Heart right ventricle (tissue), 16 donors: ENCODE results near the gene LGI2. TPM values are rescaled to one million over a fixed set of nuclear protein-coding genes. Genes with fewer than 3 reads are reported as not detected.

Experiments used
- ATAC-seq, 8 donors: fragments of 200-7000 bp; cut with Tn5 transposase; one replicate each; pipeline ENCODE4 v1.9.1; 2020; ENCODE audit warnings: mild to moderate bottlenecking in 8 of 8, moderate library complexity in 8 of 8, moderate number of reproducible peaks in 1 of 8
- DNase-seq, 2 donors: peaks; one replicate each; pipeline ENCODE4 v3.0.0-alpha.2; 2020
- H3K27ac ChIP-seq, 10 donors: fragments of 200-600 bp; sonication (generic) in 2 of 10; one replicate each; pipeline versions ENCODE4 v1.5.0 to v1.8.0; 2020 to 2022; ENCODE audit warnings: mild to moderate bottlenecking in 3 of 10
- H3K27me3 ChIP-seq, 7 donors: fragments of 200-600 bp; one replicate each; pipeline ENCODE4 v1.8.0; 2021 to 2022; ENCODE audit warnings: mild to moderate bottlenecking in 2 of 7
- H3K36me3 ChIP-seq, 9 donors: fragments of 200-600 bp; sonication (generic) in 1 of 9; one replicate each; pipeline versions ENCODE4 v1.5.0 to v1.8.0; 2020 to 2022; ENCODE audit warnings: mild to moderate bottlenecking in 2 of 9
- H3K4me1 ChIP-seq, 9 donors: fragments of 200-600 bp; sonication (generic) in 1 of 9; one replicate each; pipeline versions ENCODE4 v1.5.0 to v1.8.0; 2020 to 2022; ENCODE audit warnings: mild to moderate bottlenecking in 4 of 9
- H3K4me3 ChIP-seq, 10 donors: fragments of 200-600 bp; sonication (generic) in 2 of 10; one replicate each; pipeline versions ENCODE4 v1.5.0 to v1.8.0; 2020 to 2022; ENCODE audit warnings: mild to moderate bottlenecking in 7 of 10, moderate library complexity in 2 of 10
- H3K9me3 ChIP-seq, 11 donors: fragments of 200-600 bp in 10 of 11; sonication (generic) in 2 of 11; one replicate each; pipeline versions ENCODE4 v1.5.0 to v1.8.0; 2013 to 2022; ENCODE audit warnings: mild to moderate bottlenecking in 2 of 11, control low read depth in 1 of 11, moderate library complexity in 1 of 11
- intact Hi-C, 10 donors: fragments of 100-400 bp; cut with DNase I; formaldehyde crosslinking; loops; one replicate each; pipeline versions ENCODE4 v1.11.1 to v1.14.2; 2022
- polyA plus RNA-seq, 2 donors: library from polyadenylated mRNA; stranded (reverse); fragments of 200-250 nt; gene quantifications; one replicate each; pipeline ENCODE4 v1.2.3, GENCODE V29; 2013
- total RNA-seq, 10 donors: library from RNA; stranded (reverse); fragmentation: NEBNext Ultra II Directional in 3 of 10; extraction: Animal tissue kit (Norgen Biotek cat#: 25700) in 3 of 10; gene quantifications; one replicate each; pipeline versions ENCODE4 v1.2.1 to v1.2.4, GENCODE V29; 2021 to 2023
- TF ChIP-seq, protein P1 (sequence below), 9 donors: fragments of 200-600 bp; sonication (generic) in 2 of 9; IDR thresholded peaks; one replicate each; pipeline versions ENCODE4 v1.5.0 to v1.8.0; 2021 to 2022; ENCODE audit warnings: antibody characterized with exemption in 9 of 9, mild to moderate bottlenecking in 5 of 9, moderate library complexity in 1 of 9
- donor health status: Arrhythmogenic right ventricular cardiomyopathy.
- donor health status: ischemic (EF 13 %, LVEDD 7.1; RV severe dilation, severe dysfunction).
- donor health status: healthy with polysubstance abuse.
- donor health status: DM: no; HTN: yes; CAD: no.
- donor health status: DM: no; HTN: no; CAD: no.
- donor health status: ischemic (EF 25% LVEDD 6.9; RV normal size, moderate dysfunction).
- donor health status: ischemic (EF 25% LVEDD 5.7; RV mildly dilated, moderate dysfunction).
- donor health status: healthy.
- donor health status: DM: yes; HTN: yes; CAD: no.
- donor health status: Ischemic cardiomyopathy.
- donor health status: ischemic (EF 35%, LVEDD 5.7; RV mildly dilated, moderate dysfunction).
- donor health status: nonischemic (EF 11% LVEDD 7.7; RV severe dilation, severe dysfunction).
- donor health status: DM: yes; HTN: yes; CAD: no.
- donor health status: PGD.
- donor health status: ischemic (EF 29% LVEDD 5.4; RV normal size, mild dysfunction).
- donor health status: nonischemic (EF 23%, LVEDD 6.1; RV moderate dilation, normal function).

Gene LGI2
- total and polyA plus RNA-seq, 12 donors, result 0.80 to 7.9 (median 2.1) TPM

DNA sequence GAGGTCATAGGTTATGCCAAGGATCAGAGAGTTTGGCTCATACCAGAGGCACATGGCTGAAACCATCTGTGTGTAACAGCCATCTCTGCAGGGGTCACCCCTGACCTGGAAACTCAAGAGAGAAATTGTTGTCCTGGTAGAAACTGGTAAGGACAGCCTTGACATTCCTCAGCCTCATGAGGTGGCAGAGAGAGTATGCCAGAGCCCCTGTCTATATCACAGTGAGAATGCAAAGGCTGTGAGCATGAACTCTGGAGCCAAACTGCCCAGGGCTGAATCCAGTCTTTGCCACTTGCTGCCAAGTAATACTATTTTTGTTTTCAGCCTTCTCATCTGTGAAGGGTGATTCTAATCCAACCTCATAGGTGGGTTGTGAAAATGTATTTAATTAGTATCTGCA, 80.8 kb downstream of the LGI2 start:
- H3K9me3 ChIP-seq, result peaks cover 0 to 29% (median 5%) of the 10 kb centered on the region in 11 donors
- no peak overlapping the region for H3K4me3 ChIP-seq
- ATAC-seq (peak; percentile 46 to 87 (median 78)), DNase-seq (no peak)
- peak overlapping the region in 3 of 10 donors; percentile 12 to 51 (median 23) for H3K27ac ChIP-seq
- intact Hi-C loops, result no loop called here
- no peaks in the 10 kb centered on the region for H3K36me3 ChIP-seq
- peaks cover 0 to 8% (median 0%) of the 10 kb centered on the region in 9 donors for H3K4me1 ChIP-seq
- no peaks in the 10 kb centered on the region for H3K27me3 ChIP-seq
- TF ChIP-seq, protein P1, sequence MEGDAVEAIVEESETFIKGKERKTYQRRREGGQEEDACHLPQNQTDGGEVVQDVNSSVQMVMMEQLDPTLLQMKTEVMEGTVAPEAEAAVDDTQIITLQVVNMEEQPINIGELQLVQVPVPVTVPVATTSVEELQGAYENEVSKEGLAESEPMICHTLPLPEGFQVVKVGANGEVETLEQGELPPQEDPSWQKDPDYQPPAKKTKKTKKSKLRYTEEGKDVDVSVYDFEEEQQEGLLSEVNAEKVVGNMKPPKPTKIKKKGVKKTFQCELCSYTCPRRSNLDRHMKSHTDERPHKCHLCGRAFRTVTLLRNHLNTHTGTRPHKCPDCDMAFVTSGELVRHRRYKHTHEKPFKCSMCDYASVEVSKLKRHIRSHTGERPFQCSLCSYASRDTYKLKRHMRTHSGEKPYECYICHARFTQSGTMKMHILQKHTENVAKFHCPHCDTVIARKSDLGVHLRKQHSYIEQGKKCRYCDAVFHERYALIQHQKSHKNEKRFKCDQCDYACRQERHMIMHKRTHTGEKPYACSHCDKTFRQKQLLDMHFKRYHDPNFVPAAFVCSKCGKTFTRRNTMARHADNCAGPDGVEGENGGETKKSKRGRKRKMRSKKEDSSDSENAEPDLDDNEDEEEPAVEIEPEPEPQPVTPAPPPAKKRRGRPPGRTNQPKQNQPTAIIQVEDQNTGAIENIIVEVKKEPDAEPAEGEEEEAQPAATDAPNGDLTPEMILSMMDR (IDR thresholded peaks at IDR 0.05), result no peak

Other genes with a start within 250 kb of the LGI2 start
- 100 to 1,000 TPM in 2 of 10 donors, 10 to 100 TPM in 8; 30.3 to 118 (median 56.2) TPM for gene SOD3, start 235.4 kb downstream of the LGI2 start, total RNA-seq
- 10 to 100 TPM; 15.1 to 31.9 TPM for gene SOD3, start 235.4 kb downstream of the LGI2 start, polyA plus RNA-seq
- 10 to 100 TPM in 3 of 10 donors, 1 to 10 TPM in 7; 8.0 to 17.7 (median 9.3) TPM for gene CCDC149, start 117.9 kb downstream of the LGI2 start, total RNA-seq
- 1 to 10 TPM; 6.1 to 9.5 TPM for gene CCDC149, start 117.9 kb downstream of the LGI2 start, polyA plus RNA-seq
- 1 to 10 TPM; 2.9 to 9.1 (median 6.2) TPM for gene SEPSECS, start 129.5 kb upstream of the LGI2 start, total RNA-seq
- 1 to 10 TPM; 1.3 to 6.0 TPM for gene SEPSECS, start 129.5 kb upstream of the LGI2 start, polyA plus RNA-seq
- 1 to 10 TPM; 1.6 to 6.0 (median 2.1) TPM for gene PI4K2B, start 203.1 kb upstream of the LGI2 start, total RNA-seq
- gene PI4K2B, start 203.1 kb upstream of the LGI2 start, polyA plus RNA-seq, result 1 to 10 TPM; 3.0 to 3.2 TPM